ENCODE data around the gene POC1B. TPM values are rescaled to one million over a fixed set of nuclear protein-coding genes. Genes with fewer than 3 reads are reported as not detected.

POC1B gene
- total RNA-seq, 8 experiments from 2014 or later, result 6.3 to 22.3 (median 9.7) TPM

DNA sequence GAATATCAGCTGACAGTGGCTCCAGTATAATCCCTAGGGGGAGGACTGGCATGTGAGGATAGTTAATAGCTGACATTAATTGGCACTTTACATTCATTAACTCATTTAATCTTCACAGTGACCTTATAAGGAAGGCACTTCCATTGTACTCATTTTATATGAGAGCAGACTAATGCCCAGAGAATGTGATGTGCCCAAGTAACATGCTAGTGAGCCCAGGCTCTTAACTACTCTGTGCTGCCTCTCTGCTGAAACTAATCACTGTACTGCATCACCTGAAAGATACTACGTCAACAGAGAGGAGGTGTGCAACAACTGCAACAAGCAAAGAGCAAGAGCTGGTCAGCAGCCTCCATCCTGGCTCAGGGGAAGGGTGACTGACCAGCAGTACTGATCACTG is 41.4 kb downstream of the POC1B start:
- 78 to 100% (median 82%) methylated on average over 1 of the region's 1 CpG; no CpG with 5 or more reads in 4 of the 10 experiments for WGBS, 10 experiments
- peak in 3 of 8 experiments; percentile 24 to 62 (median 54) for ATAC-seq (replicated peaks in 6 of 8)
- Histone ChIP-seq H3K4me1 (replicated peaks in 1 of 2) (no peaks in the 10 kb centered on the region), H3K4me3 (no peak overlapping the region), H3K27ac (no peak overlapping the region)
- in situ Hi-C loops (cut with MboI; ENCODE audit: low pct_unique_long_range_greater_than_20kb in 2 of 9, low sequenced_read_pairs in 9 of 9, unreplicated experiment in 9 of 9), result no loop called here

DNA sequence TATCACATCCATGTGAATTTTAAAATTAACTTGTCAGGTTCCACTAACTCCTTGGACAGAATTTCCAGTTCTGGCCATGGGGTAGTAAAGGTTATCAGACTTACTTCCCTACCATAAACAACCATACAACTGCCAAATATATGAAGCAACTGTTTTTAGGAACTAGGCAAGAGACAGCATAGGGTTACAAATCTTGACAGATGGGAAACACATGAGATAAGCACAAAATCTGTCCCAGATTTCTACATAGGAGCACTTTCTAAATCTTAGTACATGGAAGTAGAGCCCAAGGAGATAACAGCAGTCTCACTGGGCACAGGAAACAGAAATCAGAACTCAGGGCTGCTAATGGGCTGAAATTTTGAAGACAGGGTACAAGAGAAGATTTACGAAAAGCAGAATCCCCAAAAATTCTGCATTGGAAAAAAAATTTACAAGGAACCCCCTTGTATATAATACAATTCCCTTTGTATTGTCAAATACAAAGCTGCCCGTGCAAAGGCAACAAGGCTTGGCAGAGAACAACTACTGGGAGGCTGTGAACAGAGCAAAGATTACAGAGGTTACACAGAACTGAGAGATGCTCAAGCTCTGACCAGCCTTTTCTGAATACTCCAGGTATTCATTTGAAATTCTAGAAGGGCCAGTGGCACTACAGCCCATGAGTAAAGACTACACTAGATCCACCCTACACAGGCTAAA is 44.5 kb downstream of the POC1B start:
- in situ Hi-C loops (cut with MboI; ENCODE audit: low pct_unique_long_range_greater_than_20kb in 2 of 9, low sequenced_read_pairs in 9 of 9, unreplicated experiment in 9 of 9), result no loop called here
- Histone ChIP-seq H3K27ac (no peak overlapping the region), H3K4me1 (replicated peaks in 1 of 2) (no peaks in the 10 kb centered on the region), H3K4me3 (no peak overlapping the region)
- ATAC-seq (replicated peaks in 6 of 8), result no peak
- 57 to 100% (median 100%) methylated on average over 1 to 2 of the region's 2 CpGs; no CpG with 5 or more reads in 1 of the 10 experiments for WGBS, 10 experiments

DNA sequence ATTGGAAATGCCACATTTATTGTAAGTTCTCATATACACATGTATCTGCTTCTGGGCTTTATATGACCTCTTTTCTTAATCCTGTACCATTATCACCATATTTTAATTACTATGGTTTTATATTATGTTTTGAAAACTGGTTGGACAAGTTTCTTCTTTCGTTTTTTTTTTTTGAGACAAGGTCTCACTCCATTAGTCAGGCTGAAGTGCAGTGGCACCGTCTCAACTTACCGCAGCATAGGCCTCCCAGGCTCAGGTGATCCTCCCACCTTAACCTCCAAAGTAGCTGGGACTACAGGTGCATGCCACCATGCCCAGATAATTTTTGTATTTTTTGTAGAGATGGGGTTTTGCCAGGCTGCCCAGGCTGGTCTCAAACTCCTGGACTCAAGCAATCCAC is 45.9 kb downstream of the POC1B start:
- in situ Hi-C loops (cut with MboI; ENCODE audit: low pct_unique_long_range_greater_than_20kb in 2 of 9, low sequenced_read_pairs in 9 of 9, unreplicated experiment in 9 of 9), result loop anchor here in 1 of 9 experiments (10.0 kb wide), 1 partner anchor 45 kb away; the partner anchor contains the start of genes GALNT4 and POC1B

DNA sequence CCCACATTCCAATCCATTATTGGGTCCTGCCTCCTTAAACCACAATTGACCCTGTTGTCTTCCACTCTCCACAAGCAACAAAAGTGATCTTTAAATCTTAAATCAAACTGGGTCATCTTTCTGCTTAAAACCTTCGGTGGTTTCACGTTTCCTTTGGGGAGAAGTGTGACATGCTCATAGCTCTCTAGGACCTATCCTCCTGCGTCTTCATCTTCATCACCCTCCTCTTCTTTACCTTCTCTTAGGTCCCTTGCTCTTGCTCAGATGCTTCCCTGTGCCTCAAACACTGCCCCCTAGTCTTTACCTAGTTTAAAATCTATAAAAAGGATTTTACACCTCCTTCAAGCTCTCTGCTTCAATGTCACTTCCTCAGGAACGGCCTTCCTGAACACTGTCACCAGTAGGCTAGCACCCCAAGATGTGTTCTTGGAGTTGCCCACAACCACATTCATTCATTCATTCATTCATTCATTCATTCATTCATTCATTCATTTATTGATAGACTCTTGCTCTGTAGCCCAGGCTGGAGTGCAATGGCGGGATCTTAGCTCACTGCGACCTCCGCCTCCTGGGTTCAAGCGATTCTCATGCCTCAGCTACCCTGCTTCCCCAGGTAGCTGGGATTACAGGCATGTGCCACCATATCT is 48.1 kb downstream of the POC1B start:
- peaks cover under 1 to 3% of the 10 kb centered on the region in 2 donors for H3K4me1 ChIP-seq (replicated peaks in 1 of 2)
- in situ Hi-C loops (cut with MboI; ENCODE audit: low pct_unique_long_range_greater_than_20kb in 2 of 9, low sequenced_read_pairs in 9 of 9, unreplicated experiment in 9 of 9), result loop anchor here in 1 of 9 experiments (10.0 kb wide), 1 partner anchor 47 kb away; the partner anchor contains the start of genes GALNT4 and POC1B
- no peak overlapping the region for H3K4me3 ChIP-seq
- H3K27ac ChIP-seq, result no peak overlapping the region
- ATAC-seq (replicated peaks in 6 of 8), result no peak
- WGBS, 10 experiments, result 64 to 100% (median 80%) methylated on average over 1 to 8 of the region's 8 CpGs; no CpG with 5 or more reads in 1 of the 10 experiments

More for the DNA sequence above, 45.9 kb downstream of the POC1B start:
- H3K27ac ChIP-seq, result no peak overlapping the region
- ATAC-seq (replicated peaks in 6 of 8), result no peak
- WGBS, 10 experiments, result 55 to 100% (median 89%) methylated on average over 1 to 3 of the region's 3 CpGs
- no peak overlapping the region for H3K4me3 ChIP-seq
- no peaks in the 10 kb centered on the region for H3K4me1 ChIP-seq (replicated peaks in 1 of 2)

DNA sequence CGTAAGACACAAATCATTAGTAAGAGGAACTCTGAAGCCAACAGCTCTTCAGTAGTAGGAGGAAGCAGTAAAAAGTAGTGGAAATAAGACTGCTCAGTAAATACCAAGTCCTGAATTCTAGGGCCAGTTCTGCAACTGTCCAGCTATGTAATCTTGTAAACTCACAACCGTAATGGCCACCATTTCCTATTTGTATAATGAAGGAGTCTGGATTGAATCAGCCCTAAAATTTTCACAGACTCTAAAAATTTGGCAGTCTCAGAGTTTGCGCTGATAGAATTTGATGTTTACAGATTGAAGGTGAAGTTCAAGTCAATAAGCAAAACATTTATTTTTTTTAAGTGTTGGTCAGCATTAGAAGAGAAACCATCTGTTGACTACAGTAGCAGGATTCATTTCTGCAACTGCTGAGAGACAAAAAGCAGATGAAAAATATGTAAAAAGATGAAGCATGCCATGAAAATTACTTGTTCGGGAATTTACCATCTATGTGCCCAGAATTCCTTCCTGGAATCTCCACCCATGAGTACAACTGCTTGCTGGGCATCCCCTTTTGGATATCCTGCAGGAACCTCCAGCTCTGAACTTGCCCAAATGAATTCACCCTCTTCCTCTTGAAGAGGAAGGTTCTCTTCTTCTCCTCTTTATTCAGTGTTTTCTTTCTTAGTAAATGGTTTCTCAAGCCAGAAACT is 48.8 kb downstream of the POC1B start:
- 0 to 100% (median 88%) methylated on average over 1 to 4 of the region's 4 CpGs; no CpG with 5 or more reads in 1 of the 10 experiments for WGBS, 10 experiments
- in situ Hi-C loops (cut with MboI; ENCODE audit: low pct_unique_long_range_greater_than_20kb in 2 of 9, low sequenced_read_pairs in 9 of 9, unreplicated experiment in 9 of 9), result loop anchor here in 1 of 9 experiments (10.0 kb wide), 1 partner anchor 48 kb away; the partner anchor contains the start of genes GALNT4 and POC1B
- peaks cover 2 to 11% of the 10 kb centered on the region in 2 donors for H3K4me1 ChIP-seq (replicated peaks in 1 of 2)
- no peak overlapping the region for H3K27ac ChIP-seq
- no peak overlapping the region for H3K4me3 ChIP-seq
- ATAC-seq (replicated peaks in 6 of 8), result no peak

DNA sequence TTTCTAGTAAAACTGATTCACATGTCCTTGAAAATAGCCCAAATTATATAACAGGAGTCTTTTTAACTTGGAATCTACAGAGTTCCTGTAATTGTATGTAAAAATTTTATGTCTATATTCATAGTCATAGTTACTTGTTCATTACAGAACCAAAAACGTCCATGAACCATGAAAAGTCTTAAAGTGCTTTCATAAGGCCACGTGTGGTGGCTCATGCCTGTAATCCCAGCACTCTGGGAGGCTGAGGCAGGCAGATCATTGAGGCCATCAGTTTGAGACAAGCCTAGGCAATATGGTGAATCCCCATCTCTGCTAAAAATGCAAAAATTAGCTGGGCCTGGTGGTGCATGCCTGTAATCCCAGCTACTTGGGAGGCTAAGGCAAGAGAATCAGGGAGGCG is 49.6 kb downstream of the POC1B start:
- WGBS, 10 experiments, result 67 to 100% (median 78%) methylated on average over 1 to 3 of the region's 3 CpGs; no CpG with 5 or more reads in 4 of the 10 experiments
- in situ Hi-C loops (cut with MboI; ENCODE audit: low pct_unique_long_range_greater_than_20kb in 2 of 9, low sequenced_read_pairs in 9 of 9, unreplicated experiment in 9 of 9), result loop anchor here in 1 of 9 experiments (10.0 kb wide), 1 partner anchor 49 kb away; the partner anchor contains the start of genes GALNT4 and POC1B
- no peak for ATAC-seq (replicated peaks in 6 of 8)

DNA sequence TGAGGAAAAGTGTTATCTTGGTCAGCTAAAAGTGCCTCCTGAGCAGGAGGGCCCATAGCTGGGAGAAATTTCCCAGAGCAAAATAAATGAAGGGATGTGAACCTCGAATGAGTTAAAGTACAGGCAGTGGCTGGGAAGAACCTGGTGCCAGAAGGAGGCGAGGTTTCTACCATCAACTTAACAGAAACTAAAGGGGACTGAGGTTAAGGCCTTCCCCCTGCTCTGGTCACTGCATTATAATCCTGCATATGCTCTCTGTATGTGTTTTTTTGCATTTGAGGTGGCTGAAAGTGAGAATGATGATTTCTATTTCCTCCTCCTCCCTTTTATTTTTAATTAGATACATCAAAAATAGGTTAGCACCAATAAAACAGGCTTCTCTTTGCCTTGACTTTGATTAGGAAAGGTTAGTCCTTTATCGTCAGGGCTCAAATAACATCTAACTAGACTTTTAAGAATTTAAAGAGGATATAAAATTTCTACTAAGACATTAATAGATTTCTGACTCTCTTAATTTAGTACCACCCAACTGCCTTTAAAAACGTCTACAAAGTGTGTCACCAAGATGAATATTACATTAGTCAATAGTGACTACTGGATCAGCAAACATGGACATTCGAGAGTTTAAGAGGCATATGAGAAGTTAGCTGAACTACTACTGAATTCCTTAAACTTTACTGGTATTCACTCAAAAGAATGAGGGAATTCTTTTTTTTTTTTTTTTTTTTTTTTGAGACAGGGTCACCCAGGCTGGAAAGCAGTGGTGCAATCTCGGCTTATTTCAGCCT is 50.5 kb downstream of the POC1B start:
- H3K4me3 ChIP-seq, result no peak overlapping the region
- WGBS, 10 experiments, result 28 to 92% (median 71%) methylated on average over 2 to 6 of the region's 6 CpGs; no CpG with 5 or more reads in 1 of the 10 experiments
- H3K27ac ChIP-seq, result no peak overlapping the region
- H3K4me1 ChIP-seq (replicated peaks in 1 of 2), result peaks cover 2 to 11% of the 10 kb centered on the region in 2 donors
- in situ Hi-C loops (cut with MboI; ENCODE audit: low pct_unique_long_range_greater_than_20kb in 2 of 9, low sequenced_read_pairs in 9 of 9, unreplicated experiment in 9 of 9), result loop anchor here in 1 of 9 experiments (10.0 kb wide), 1 partner anchor 49 kb away; the partner anchor contains the start of genes GALNT4 and POC1B
- ATAC-seq (replicated peaks in 6 of 8), result no peak

More for the DNA sequence above, 49.6 kb downstream of the POC1B start:
- peaks cover 2 to 11% of the 10 kb centered on the region in 2 donors for H3K4me1 ChIP-seq (replicated peaks in 1 of 2)
- no peak overlapping the region for H3K27ac ChIP-seq
- no peak overlapping the region for H3K4me3 ChIP-seq

DNA sequence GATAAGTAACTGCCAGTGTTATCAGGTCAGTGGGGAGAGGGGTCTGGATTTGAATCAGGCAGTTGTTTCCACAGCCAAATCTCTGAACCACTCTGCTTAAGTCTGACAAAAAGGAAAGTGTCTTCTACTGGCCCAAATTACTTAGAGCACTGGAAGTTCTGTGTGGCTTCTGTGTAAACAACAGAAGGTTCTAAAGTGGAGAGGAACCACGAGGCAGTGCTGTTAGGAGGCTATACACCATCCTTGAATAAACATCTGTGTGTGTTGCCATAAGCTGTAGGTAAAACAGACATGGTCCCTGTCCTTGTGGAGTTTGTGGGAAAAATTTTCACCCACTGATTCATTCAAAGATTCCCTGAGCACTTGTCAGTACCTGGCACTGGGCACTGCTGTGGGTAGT is 51.2 kb downstream of the POC1B start:
- Histone ChIP-seq H3K4me1 (replicated peaks in 1 of 2) (peaks cover 2 to 11% of the 10 kb centered on the region in 2 donors), H3K27ac (no peak overlapping the region), H3K4me3 (no peak overlapping the region)
- 0 to 100% (median 66%) methylated on average over 1 of the region's 1 CpG; no CpG with 5 or more reads in 4 of the 10 experiments for WGBS, 10 experiments
- in situ Hi-C loops (cut with MboI; ENCODE audit: low pct_unique_long_range_greater_than_20kb in 2 of 9, low sequenced_read_pairs in 9 of 9, unreplicated experiment in 9 of 9), result loop anchor here in 5 of 9 experiments (10.0 to 25.0 kb wide), 3 partner anchors 50 to 462 kb away; partner anchors contain the start of genes GALNT4 (in 1 of the 5) and POC1B (in 1 of the 5)
- ATAC-seq (replicated peaks in 6 of 8), result no peak

DNA sequence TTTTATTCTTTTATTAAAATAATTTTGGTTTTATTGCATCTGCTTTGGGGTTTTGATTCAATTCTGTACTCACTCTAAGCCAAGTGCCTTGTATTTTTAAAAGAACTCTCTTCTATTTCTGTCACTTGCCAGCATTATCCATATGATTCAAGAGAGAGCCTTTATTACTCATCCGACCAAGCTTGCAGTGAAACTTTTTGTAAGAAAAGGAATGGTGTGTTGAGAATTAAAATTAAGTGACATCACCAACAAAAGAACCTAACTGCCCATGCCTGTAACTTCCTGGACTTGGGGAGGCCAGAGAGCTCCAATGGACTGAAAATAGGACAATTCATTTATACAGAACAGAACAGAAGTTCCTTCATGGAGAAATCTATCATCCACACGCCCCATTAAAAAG is 53.3 kb downstream of the POC1B start:
- H3K27ac ChIP-seq, result no peak overlapping the region
- ATAC-seq (replicated peaks in 6 of 8), result peak in 6 of 8 experiments; percentile 24 to 52 (median 42)
- H3K4me3 ChIP-seq, result no peak overlapping the region
- in situ Hi-C loops (cut with MboI; ENCODE audit: low pct_unique_long_range_greater_than_20kb in 2 of 9, low sequenced_read_pairs in 9 of 9, unreplicated experiment in 9 of 9), result loop anchor here in 5 of 9 experiments (10.0 to 25.0 kb wide), 3 partner anchors 52 to 460 kb away; partner anchors contain the start of genes GALNT4 (in 1 of the 5) and POC1B (in 1 of the 5)
- 6 to 100% (median 70%) methylated on average over 1 to 2 of the region's 2 CpGs; no CpG with 5 or more reads in 1 of the 10 experiments for WGBS, 10 experiments
- peaks cover 2 to 11% of the 10 kb centered on the region in 2 donors for H3K4me1 ChIP-seq (replicated peaks in 1 of 2)

DNA sequence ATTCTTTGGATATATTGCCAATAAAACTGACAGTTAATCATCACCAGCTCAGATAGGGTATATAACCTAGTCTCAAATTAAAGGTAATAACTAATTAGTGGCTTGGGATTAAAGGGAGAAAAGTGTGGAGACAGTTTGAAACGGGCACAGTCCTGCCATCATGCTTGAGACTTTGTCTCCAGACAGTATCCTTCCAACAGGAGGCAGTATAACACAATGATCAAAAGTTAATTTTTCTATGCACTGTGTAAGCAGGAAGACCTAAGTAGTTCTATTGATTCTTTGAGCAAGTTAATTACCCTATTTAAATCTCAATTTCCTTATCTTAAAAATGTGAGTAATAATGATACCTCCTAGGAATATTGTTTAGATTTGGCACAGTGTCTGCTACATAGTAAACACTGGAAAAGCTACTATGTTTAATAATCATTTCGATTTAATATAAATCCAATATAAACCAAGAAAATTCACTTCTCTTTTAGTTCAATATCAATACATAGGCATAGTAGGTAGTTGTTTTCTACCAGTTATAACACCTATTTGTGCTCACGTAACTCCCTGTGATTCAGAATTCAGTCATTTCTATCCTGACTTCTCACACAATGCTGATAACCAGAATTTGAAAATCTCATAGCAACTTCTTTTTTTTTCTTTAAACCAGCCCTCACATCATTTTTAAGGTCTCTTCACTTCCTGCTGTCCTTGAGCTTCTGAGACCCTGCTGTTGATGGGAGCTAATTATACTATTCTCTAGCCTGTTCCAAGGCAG is 54.9 kb downstream of the POC1B start:
- H3K27ac ChIP-seq, result no peak overlapping the region
- 40 to 94% (median 68%) methylated on average over 1 to 3 of the region's 3 CpGs for WGBS, 10 experiments
- H3K4me1 ChIP-seq (replicated peaks in 1 of 2), result peaks cover 2 to 11% of the 10 kb centered on the region in 2 donors
- ATAC-seq (replicated peaks in 6 of 8), result peak in 4 of 8 experiments; percentile 42 to 93 (median 90)
- H3K4me3 ChIP-seq, result no peak overlapping the region
- in situ Hi-C loops (cut with MboI; ENCODE audit: low pct_unique_long_range_greater_than_20kb in 2 of 9, low sequenced_read_pairs in 9 of 9, unreplicated experiment in 9 of 9), result loop anchor here in 5 of 9 experiments (10.0 to 25.0 kb wide), 3 partner anchors 54 to 459 kb away; partner anchors contain the start of genes GALNT4 (in 1 of the 5) and POC1B (in 1 of the 5)

DNA sequence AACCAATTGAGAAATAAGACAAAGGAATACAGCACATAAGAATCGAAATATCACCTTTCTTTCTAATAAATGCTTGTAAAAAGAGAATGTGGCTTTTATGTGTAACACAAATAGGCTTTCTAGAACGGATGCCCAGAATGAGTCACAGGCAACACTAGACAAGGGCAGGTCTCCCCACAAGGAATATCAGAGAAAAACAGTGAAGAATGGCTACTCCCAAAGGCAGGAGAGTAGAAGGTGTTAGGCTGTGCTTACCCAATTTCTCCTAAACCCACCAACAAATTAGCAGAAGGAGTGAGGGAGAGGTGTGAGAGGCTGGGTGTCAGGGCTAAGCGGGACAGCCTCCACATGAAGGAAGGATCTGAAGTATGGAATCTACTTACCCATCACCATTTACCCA is 56.5 kb downstream of the POC1B start:
- H3K27ac ChIP-seq, result no peak overlapping the region
- peaks cover 2 to 11% of the 10 kb centered on the region in 2 donors for H3K4me1 ChIP-seq (replicated peaks in 1 of 2)
- no peak overlapping the region for H3K4me3 ChIP-seq
- in situ Hi-C loops (cut with MboI; ENCODE audit: low pct_unique_long_range_greater_than_20kb in 2 of 9, low sequenced_read_pairs in 9 of 9, unreplicated experiment in 9 of 9), result loop anchor here in 4 of 9 experiments (25.0 kb wide), 2 partner anchors 432 to 457 kb away; no protein-coding TSS in a partner anchor
- WGBS, 10 experiments, result 36 to 100% (median 83%) methylated on average over 1 to 3 of the region's 3 CpGs; no CpG with 5 or more reads in 1 of the 10 experiments
- ATAC-seq (replicated peaks in 6 of 8), result peak in 2 of 8 experiments; percentile 63 to 82

All from motor neuron (in vitro differentiated cells).